GM18511 (cell line): ENCODE results near the gene RASSF3.

ENCODE experiments used
- ATAC-seq: cut with Tn5 transposase; IDR thresholded peaks from one replicate; pipeline ENCODE4 v1.9.1; 2021; ENCODE audit warnings: mild to moderate bottlenecking, moderate library complexity; ENCODE audit not compliant: unreplicated experiment

The RASSF3 gene

DNA sequence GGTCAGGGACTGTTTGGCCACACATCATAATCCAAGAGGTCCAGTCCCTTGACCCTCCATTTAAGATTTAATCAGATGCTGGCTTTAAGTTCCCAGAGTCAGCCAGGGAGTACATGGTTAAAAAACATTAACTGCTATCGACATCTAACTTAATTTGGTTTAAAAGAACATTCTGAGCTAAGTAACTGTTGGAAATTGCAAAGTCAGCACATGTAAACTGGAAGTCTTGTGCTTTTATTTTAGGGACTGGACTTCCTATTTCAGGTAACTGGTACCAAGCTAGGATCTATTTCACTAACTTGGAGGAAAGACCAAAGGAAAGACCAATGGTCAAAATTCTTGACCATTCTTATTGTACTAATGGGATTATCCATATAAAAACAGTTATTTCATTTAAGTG, 108.4 kb downstream of the RASSF3 start:
- no peak for ATAC-seq

DNA sequence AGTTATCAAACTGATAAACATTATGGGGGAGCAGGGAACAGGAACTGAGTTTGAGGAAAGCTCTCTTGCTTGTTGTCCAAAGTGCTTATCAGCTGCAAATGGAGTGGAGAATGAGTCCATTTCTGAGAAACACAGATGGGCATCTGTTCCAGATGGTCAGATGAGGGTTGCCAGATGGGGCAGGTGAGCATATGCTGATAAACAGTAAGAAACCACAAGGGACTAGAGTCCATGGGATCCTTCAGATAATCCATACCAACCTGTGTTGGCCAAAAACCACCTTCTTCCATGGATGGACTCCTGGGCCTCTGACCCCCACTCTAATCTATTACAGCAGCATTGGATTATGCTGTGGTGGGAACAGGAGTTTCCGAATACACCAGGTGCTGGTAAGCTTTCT, 110.6 kb downstream of the RASSF3 start:
- no peak for ATAC-seq

DNA sequence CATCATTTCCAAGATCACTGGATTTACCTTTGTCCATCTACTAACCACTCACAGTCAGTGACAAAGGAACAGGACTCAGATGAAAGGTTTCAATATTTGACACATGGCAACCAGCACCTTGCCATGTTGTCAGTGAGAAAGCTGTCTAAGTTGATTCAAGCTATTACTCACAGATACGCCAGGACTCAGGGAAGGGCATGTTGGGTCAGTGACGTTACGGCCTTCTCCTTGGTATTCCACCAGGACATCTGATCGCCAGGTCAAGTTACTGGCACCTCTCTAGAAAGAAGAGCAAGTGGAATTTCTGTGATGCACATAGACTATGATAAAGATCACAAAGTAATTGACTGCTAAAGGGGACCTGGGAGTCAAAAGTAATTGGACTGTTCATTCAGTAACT, 112.5 kb downstream of the RASSF3 start:
- ATAC-seq: no peak

DNA sequence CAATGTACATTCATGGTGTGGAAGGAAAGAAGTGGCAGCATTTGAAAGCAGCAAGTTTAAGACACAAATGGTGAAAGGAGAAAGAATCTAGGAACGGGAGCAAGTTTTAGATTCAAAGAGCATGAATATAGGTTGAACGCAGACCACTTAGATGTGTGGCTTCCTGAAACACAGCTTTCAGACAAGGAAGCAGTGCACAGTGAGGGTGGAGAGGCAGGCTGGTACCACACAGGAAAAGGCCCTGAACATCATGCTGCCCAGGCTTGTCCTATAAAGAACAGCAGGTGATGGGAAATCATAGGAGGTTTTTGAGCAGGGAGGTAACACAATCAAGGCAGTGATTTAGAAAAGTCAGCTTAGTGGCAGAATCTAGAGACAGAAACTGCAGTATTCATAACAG, 113.3 kb downstream of the RASSF3 start:
- no peak for ATAC-seq

DNA sequence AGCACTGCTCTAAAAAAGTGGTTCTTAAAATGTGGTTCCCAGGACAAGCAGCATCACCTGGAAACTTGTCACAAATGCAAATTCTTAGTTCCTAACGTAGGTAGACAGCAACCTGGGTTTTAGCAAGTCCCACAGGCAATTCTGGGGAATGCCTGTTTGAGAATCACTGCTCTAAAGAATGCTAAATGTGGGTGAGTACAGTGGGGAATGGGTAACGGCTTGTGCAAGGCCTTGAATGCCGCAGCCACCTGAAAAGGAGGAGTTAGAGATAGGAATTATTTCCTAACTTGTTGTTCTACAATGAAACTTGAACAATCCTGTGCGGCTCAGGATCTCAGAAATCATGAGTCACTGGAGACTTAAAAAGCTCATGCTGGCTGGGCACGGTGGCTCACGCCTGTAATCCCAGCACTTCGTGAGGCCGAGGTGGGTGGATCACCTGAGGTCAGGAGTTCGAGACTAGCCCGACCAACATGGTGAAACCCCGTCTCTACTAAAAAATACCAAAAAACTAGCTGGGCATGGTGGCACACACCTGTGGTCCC, 114.0 kb downstream of the RASSF3 start:
- no peak for ATAC-seq

DNA sequence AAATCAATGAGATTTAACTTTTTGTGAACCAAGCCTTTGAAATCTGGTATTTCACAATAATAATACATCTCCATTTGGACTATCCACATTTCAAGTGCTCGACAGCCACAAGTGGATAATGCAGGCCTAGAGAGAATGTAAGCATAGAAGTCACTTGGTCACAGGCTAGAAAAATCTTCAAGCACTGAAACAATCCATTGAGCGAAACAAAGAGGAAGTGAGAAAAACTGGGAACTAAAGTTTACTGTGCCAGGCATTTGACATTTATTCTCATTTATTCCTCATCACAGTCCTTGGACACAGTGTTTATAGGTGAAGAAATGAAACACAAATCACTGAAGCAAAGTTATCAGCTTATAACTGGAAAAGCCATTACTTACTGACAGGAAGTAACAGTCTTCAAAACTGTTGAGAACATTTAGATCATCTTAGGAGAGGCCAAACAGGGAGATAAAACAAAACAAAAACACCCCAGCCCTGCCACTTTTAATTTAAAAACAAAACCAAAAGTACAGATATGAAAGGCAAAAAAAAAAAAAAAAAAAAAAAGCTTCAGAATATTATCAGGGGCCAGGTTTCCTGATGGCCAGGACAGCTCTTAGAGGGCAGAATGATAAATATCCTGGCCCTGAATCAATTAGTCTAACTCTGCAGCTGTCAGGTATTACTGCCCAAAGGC, 119.8 kb downstream of the RASSF3 start:
- peak; percentile 61 for ATAC-seq

DNA sequence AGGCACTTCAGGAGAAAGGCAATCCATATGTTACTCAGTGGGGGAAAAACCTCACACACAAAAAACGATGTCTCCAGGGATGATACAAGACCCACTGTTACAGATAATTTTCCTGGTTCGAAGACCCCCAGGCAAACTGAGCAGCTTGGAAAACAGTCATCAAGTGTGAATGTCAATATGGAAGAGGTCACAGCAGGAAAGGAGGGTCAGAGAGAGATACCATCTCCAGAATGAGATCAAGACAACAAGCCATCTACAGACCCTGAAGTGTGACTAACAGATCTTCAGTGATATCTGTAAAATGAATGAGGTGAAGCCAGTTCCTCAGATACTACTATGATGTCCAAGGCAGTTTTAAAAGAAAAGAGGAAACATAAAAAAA, 120.3 kb downstream of the RASSF3 start:
- peak; percentile 38 for ATAC-seq

DNA sequence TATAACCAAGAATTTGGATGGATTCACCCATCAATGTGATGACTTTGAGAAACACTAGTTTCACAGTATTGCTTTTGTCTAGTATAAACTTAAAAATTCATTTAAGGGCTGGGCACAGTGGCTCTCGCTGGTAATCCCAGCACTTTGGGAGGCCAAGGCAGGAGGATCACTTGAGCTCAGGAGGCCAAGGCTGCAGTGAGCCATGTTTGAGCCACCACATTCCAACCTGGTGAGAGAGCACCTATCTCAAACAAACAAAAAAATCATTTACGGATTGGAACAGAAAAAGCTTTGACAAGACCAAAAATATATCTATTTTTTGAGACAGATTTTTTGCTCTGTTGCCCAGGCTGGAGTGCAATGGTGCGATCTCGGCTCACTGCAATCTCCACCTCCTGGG, 121.4 kb downstream of the RASSF3 start:
- no peak for ATAC-seq

DNA sequence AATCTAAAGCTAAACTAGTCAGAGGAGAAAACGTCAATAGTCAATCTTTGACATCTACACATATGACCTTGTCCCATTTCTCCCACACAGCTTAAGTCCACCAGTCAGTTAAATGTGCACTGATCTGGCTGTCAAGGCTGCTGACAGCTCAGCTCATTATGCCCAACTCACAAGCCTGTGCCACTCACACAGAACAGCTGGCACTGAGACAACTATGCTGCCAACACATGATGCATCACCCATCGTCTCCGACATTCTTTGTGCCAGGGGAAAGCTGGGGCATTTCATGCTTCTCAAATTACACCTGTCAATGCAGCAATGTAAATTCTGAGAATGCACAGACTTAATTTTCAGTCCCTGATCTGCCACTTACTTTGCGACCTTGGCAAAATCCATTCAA, 123.6 kb downstream of the RASSF3 start:
- ATAC-seq: no peak

DNA sequence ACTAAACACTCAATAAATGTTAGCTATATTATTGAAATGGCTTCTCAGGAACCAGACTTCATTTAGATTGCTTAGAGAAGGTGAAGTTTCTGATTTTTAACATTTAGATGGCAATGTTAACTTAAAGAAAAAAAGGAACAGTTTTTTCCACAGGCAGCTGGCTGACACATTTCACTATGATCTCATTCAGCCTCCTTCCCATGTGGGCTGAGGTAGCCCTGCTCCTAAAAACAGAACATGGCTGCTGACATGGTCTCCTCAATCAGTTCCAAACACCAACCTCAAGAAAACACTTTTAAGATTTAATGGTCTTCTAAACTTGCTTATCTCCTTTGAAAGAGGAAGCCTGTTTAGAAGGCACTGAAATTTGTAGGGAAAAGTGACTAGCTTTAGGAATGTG, 125.1 kb downstream of the RASSF3 start:
- ATAC-seq: no peak

DNA sequence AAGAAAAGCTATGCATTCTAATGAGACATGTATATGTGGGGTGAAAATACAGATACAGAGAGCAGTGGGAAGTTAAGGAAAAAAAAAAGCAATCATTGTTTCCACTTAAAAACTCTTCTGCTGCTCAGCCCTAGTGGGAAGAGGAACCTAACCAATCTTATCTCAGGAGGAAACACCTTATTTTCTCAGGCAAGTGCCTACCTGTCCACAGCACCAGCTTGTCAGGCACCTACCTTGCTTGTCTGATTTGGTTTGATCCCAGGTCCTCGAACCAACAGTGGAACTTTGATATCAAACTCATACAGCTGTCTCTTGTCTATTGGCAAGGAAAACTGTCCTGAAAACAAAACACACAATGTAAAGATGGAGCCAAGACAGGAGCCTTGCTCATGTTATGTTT, 126.5 kb downstream of the RASSF3 start:
- no peak for ATAC-seq

DNA sequence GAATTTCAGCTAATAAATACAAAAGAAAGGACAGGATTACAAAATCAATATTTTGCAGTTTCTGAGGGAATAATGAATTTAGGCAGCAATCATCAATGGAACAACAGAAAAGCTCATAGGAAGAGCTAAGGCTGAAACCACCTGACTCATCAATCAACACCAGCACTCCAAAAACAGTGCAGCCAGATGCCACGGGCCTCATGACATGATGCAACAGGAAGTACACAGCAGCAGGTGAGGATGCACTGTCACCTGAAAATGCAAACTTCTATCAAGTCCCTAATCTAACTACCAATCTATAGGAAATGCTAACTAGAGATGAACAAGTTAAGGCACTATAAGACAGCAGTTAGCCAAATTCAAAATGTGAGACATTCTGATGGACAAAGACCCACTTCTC, 127.2 kb downstream of the RASSF3 start:
- no peak for ATAC-seq

DNA sequence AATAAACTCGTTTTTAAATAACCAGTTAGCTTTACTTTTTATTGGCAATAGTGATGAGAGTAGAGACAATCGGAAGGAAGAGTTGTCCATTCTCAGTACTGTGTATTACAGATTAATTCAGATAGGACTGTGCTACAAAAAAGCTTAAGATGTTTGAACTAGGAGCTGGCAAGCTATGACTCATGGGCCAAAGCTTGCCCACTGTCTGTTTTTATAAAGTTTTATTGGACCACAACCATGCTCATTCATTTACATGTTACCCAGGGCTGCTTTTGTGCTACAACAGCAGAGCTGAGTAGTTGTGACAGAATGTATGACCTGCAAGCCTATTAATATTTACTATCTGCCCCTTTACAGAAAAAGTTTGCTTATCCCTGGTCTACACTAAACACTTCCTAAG, 129.5 kb downstream of the RASSF3 start:
- ATAC-seq: no peak

DNA sequence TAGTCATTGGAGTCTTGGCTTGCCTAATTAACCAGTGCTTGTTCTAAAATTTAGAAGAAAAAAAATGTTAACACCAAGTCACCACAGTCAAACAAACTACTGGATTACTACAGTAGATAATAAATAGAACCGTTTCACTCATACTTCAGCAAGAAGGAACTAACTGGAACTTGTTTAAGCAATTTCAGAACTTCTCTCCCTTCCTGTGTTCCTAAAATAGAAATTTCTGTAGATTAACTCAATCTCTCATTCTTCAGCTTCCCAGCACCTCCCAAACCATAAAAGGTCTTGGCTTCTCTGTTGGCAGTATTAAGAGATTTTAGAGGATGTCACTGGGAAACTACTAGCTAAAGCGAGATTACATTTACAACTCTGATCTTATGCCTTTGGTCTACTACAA, 130.4 kb downstream of the RASSF3 start:
- no peak for ATAC-seq

DNA sequence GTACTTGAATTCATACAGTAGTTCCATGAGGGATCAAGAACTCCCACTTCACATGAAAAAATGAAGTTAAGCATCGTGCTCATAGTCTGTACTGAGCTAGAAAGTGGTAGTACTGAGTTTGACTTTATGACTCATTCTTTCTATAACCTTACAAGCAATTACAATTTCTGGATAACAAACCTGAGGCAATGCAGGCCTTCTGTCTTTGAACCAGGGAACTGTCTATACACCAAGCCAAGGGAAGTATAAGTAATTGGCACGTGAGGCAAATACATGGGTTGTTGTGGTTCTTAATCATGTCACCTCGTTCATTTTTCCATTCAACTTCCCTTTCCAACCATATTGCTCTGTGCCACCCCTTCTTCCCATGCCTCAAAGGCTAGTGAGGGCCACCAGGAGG, 132.1 kb downstream of the RASSF3 start:
- no peak for ATAC-seq

DNA sequence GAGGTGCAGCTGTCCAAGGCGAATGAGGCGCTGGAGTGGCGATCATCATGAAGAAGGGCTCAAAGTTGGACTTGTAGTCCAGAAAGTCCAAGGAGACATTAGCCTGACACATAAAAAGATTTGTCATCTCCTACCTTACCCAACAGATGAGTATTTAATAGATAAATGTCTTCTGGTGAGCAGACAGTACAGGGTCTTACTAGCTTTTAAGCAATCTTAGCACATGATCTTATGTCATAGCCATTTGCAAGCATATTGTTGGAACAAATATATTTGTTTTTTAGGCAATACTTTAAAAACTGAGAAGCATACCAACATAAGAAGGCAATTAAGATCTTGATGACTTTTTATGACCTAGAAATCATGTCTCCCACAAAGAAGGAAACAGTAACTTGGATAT, 132.9 kb downstream of the RASSF3 start:
- no peak for ATAC-seq

DNA sequence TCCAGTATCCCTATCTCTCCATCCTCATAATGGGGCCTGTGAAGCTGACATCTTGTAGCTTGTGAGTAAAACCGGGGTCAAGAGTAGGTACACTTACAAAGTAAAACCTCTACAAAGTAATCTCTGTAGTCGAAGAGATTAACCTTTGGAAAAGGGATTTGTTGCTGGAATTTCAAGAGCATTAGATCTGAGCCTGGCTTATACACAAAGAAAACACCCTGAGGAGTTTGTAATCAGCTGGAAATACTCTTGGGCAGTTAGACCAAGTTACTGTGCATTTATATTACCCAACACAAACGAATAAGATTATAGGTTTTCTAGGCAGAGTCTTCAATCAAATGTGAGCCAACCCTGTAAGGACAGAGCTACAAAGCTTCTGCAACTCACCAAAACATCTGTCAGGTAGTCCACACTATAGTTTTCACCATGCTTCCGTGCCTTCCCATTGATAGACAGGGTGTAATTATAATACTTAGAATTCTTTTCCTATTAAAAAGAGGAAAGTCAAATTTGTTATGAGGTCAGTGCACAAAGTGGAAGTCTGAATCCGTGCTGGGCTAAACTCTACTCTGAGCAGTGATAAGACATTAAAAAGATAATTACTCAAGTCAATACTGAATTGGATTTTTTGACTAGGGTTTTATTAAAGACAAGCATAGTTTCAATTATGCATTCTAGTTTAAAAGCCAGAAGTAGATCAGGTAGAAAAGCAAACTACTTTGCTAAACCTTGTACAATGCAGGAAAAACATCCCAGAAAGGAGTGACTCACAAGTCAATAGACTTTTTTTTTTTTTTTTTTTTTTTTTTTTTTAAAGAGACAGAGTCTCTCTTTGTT, 134.3 kb downstream of the RASSF3 start:
- no peak for ATAC-seq

DNA sequence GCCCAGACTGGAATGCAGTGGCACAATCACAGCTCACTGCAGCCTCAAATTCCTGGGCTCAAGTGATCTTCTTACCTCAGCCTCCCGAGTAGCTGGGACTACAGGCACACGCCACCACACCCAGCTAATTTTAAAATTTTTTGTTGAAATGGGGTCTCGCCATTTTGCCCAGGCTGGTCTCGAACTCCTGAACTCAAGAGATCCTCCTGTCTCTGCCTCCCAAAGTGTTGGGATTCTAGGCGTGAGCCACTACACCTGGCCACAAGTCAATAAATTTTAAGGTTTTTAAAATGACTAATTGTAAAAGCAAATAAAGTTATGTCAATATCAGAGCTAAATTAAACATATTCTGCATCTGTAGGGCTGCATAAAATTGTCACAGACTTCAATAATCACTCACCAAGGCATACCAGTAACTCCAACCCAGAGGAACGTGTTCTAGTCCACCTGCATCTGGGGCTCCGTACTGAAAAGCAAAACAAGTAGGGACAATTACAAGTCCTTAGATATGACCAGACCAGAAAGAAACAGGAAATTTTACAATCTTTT, 135.0 kb downstream of the RASSF3 start:
- ATAC-seq: no peak

DNA sequence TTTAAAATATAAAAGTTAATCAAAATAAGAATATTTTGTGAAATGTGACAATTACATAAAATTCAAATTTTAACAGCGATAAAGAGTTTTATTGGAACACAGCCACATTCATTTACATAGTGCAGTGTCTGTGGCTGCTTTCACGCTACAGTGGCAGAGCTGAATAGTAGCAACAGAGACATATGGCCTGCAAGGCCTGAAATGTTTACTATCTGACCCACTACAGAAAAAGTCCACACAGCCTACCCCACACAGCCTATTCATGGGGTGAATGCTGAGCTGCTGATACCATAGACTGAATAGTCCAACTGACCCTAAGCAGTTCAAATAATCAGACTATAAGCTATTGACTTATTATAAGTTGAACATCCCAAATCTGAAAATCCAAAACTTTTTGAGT, 135.7 kb downstream of the RASSF3 start:
- ATAC-seq: no peak

DNA sequence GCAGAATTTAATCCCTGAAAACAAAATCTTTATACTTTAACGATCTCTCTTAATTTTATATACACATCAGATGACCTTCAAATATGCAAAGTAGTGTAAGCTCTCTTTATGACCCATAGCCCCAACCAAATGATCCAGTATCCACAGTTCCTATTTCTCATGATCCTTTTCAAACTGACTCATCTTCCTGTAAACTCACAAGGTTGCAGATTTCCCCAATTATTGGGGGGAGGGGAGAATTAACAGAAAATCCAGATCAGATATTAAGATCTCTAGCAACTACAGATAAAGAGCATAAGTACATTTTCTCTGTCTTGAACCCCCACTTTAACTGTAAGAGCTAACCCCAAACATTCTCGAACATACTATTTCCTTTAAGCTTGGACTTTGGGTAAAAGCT, 136.4 kb downstream of the RASSF3 start:
- no peak for ATAC-seq
